NCI-H748 treated with DMSO at 0.1 percent for 48 hours (cell line): ENCODE measurements around the gene RRAGB.
A peak's percentile ranks its signal among the peaks of the same experiment; 100 is the strongest.
"Not testable (repeated sequence)": the region's sequence is repeated elsewhere in the genome, so short reads cannot be mapped to it uniquely, and the experiment has no call there.

Experiments used
- DNase-seq: peaks from one replicate; lab custom pipeline; 2025; lab: John Stamatoyannopoulos, UW

Gene RRAGB, protein sequence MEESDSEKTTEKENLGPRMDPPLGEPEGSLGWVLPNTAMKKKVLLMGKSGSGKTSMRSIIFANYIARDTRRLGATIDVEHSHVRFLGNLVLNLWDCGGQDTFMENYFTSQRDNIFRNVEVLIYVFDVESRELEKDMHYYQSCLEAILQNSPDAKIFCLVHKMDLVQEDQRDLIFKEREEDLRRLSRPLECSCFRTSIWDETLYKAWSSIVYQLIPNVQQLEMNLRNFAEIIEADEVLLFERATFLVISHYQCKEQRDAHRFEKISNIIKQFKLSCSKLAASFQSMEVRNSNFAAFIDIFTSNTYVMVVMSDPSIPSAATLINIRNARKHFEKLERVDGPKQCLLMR

DNA sequence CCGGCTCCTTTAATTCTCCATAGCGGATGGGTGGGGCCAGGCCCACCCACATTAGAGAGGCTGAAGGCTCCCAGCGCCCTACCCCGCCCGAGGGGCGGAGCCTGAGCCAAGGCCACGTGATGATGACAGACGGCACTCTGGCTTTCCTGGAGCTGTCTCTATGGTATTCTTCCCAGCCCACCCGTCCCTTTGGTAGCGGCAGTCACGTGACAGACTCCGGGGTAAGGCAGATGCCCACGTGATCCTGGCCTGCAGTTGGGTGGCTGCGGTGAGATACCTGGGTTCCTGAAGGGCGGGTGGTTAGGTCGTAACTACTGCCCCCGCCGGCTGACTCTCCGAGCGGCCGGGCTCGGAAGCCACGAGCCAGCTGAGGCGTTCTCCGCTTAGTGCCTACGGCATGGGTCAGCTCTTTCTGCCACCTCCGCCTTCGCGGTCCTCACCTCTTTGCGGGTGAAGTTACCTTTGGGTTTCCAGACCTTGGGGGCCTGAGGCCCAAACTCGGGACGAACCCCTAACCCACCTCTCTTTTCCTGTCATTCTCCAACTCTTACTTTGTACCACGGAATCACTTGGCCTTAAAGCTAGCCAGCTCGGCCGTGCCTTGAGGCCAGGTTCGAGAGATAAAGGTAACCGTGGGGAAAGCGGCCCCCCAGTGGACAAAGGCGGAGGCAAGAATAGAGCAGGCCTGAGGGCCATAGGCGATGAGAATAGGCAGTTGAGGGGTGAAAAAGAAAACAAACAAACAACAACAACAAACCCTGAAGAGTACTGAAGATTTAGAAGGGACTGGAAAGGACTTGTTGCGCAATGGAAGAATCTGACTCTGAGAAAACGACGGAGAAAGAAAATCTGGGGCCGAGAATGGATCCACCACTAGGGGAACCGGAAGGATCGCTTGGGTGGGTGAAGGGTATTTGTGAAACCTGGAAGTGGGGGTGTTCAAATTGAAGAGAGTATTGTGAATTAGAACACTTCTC is at the start of gene RRAGB:
Gene RRAGB, plus strand, starts transcription at position 229 of the 977 bp plus-strand sequence. Its CDS starts 579 bp downstream, at position 808.
- DNase-seq: peak; percentile 88

DNA sequence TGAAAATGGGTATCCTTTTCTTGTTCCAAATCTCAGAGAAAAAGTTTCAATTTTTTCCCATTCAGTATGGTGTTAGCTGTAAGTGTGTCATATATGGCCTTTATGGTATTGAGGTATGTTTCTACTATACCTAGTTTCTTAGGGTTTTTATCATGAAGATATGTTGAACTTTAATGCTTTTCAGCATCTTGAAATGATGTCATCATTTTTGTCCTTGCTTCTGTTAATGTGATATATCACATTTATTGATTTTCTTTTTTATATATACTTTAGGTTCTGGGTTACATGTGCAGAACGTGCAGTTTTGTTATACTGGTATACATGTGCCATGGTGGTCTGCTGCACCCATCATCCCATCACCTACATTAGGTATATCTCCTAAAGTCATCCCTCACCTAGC is 49.5 kb upstream of the RRAGB start:
- DNase-seq: no peak

DNA sequence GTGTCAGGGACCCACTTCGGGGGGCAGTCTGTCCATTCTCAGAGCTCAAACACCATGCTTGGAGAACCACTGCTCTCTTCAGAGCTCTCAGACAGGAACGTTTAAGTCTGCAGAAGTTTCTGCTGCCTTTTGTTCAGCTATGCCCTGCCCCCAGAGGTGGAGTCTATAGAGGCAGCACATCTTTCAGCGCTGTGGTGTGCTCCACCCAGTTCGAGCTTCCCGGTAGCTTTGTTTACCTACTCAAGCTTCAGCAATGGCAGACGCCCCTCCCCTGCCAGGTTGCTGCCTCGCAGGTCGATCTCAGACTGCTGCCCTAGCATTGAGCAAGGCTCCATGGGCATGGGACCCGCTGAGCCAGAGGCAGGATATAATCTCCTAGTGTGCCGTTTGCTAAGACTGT is 29.0 kb upstream of the RRAGB start:
- DNase-seq: not testable (repeated sequence)

DNA sequence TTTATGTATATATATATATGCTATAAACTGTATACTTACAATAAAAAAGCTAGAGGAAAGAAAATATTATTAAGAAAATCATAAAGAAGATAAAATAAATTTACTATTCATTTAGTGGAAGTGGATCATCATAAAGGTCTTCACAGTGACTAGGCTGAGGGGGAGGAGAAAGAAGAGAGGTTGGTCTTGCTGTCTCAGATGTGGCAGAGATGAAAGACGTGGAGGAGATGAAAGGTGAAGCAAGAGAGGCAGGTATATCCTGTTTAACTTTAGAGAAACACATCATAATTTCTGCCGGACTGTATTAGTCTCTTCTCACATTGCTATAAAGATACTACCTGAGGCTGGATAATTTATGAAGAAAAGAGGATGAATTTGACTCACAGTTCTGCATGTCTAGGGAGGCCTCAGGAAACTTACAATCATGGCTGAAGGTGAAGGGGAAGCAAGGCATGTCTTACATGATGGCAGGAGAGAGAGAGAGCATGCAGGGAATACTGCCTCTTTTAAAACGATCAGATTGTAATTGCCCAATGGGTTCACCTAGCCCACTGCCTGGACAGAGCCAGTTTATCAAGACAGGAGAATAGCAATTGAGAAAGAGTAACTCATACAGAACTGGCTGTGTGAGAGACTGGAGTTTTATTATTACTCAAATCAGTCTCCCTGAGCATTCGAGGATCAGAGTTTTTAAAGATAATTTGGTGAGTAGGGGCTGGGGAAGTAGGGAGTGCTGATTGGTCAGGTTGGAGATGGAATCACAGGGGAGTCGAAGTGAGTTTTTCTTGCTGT is 22.1 kb upstream of the RRAGB start:
- DNase-seq: no peak

DNA sequence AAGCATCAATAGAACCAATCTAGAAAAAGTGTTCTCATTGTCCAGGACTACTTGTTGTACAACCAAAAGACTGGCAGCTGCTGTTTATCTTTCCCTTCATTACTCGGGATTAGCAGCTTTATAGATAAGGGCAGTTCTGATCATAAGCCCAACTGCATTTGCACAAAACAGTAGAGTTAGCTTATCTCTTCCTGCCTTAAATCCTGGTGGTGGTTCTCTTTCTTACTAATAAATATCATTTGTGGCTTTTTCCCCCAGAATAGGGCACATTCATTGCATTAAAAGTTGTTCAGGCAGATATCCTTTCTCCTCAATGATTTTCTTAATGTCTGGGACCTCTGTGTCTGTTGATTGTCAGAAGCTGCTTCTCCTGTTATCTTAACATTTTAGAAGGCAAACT is 20.2 kb upstream of the RRAGB start:
- no peak for DNase-seq

DNA sequence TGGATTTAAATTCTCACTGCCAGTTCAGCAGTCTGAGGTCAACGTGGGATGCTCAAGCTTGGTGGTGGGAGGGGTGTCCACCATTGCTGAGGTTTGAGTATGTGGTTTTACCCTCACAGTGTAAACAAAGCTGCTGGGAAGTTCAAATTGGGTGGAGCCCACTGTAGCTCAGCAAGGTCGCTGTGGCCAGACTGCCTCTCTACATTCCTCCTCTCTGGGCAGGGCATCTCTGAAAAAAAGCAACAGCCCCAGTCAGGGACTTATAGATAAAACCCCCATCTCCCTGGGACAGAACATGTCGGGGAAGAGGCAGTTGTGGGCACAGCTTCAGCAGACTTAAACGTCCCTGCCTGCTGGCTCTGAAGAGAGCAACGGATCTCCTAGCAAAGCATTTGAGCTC is 14.9 kb upstream of the RRAGB start:
- DNase-seq: no peak

DNA sequence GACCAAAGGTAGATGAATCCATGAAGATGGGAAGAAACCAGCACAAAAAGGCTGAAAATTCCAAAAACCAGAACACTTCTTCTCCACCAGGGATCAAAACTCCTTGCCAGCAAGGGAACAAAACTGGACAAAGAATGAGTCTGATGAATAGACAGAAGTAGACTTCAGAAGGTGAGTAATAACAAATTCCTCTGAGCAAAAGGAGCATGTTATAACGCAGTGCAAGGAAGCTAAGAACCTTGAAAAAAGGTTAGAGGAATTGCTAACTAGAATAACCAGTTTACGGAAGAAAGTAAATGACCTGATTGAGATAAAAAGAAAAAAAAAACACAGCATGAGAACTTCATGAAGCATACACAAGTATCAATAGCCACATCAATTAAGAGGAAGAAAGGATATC is 14.1 kb upstream of the RRAGB start:
- not testable (repeated sequence) for DNase-seq

DNA sequence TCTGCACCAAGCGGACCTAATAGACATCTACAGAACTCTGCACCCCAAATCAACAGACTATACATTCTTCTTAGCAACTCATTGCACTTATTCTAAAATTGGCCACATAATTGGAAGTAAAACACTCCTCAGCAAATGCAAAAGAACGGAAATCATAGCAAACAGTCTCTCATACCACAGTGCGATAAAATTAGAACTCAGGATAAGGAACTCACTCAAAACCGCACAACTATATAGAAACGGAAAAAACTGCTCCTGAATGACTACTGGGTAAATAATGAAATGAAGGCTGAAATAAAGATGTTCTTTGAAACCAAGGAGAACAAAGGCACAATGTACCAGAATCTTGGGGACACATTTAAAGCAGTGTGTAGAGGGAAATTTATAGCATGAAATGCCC is 12.5 kb upstream of the RRAGB start:
- not testable (repeated sequence) for DNase-seq

DNA sequence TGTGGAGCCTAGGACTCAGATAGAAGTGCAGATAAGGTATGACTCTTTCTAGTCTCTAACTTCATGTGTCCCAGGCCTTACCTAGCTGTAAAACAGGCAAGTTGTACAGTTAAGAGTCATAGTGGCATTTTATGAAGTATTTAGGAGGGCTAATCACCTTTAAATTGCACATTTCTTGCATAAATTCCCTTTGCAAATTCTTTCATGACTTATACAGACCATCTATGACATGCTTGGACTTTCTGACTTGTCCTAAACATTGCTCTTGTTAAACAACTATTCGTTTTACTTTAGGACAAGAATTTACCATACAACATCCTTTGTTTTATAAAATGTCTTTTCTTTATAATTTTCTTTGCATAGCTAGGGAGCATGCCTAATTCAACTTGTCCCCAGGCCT is 7.8 kb upstream of the RRAGB start:
- no peak for DNase-seq

DNA sequence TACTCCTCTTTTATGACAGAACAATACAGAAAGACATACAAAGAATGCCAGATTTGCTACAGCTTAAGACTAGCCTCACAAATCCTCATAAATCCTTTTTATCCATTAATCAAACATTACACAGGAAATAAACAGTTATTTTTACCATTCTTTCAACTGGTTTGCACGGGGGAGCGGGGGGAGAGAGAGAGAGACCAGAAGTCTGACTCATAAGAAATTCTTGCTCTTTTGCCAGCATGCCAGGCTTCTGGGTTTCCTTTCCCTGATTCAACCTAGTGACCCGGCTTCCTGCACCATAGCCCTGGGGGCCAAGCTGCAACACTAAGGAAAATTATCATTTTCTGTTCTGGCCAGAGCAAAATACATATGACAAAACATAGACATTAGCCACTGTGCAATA is 6.8 kb upstream of the RRAGB start:
- no peak for DNase-seq

DNA sequence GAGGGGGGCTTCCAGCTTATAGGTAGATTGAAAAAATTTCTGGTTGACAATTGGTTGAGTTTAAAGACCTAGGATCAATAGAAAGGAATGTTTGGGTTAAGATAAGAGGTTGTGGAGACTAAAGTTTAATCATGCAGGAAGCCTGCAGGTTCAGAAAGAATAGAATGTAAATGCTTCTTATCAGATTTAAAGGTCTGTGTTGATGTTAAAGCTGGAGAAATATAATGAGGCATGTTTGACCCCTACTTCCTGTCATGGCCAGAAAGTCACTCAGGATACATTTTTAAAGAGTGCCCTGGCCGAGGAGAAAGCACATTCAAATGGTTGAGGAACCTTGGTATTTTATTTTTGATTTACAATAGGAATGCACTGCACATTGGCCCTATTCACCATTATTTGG is 3.9 kb upstream of the RRAGB start:
- no peak for DNase-seq

DNA sequence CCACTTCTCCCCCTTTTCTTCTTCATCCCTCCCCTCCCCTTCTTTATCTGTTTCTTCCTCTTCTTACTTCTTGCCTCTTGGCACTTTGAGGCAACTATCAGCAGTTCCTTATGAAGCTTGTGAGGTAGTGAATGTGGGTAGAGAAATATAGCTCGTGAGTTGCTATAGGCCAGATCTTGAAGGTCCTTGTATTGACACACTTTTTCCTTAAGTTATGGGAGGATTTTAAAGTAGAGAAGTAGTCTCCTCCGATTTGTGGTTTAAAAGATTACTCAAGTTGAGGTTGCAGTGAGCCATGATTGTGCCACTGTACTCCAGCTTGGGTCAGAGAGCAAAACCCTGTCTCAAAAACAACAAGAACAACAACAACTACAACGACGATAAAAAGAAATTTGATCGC is 3.4 kb upstream of the RRAGB start:
- no peak for DNase-seq

DNA sequence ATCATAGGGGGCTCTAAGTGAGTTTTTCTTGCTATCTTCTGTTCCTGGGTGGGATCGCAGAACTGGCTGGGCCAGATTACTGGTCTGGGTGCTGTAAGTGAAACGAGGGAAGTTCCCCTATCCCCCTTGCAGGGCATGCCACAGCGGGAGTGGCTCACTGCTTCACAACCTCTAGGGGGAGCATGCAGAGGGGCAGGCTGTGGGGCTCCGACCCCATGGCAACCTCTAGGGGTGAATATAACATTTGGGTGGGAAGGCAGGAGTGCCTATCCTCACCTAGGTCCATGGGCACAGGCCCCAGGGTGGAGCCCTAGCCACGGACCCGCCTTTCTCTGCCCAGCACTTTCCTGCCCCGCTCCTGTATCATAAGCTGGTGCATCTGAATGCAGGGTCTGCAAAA is 1.7 kb upstream of the RRAGB start:
- DNase-seq: no peak

DNA sequence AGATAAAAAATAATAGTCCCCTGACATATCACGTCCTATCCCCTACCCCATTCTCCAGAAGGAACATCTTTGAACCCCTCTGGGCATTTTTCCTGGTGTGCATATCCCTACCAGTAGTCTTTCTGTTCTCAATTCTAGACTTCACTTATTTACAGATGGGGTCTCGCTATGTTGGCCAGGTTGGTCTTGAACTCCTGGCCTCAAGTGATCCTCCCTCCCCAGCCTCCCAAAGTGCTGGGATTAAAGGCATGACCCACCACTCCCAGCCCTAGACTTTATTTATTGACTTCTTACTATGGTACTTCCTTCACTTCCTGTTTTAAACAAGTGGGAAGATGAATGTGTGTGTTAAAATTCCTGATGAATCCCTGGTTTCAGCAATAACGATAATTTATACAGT is 612 bp upstream of the RRAGB start:
- DNase-seq: peak; percentile 45

DNA sequence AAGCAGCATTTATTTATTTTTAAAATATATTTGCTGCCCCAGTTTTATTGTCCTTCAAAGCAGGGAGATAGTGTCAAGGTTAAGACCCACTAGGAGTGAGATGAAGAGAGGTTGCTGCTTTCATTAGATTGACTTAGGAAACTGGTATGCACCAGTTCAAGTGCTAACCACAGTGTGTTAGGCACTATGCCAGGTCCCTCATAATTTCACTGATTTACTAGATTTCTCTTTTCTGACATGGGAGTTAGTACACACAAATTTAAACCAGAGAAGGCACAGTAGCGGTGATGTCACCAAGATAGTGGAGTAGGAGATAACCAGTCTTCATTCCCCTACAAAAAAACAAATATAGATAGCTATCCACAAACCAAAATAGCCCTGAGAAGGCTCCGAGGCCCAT is 14.3 kb downstream of the RRAGB start:
- DNase-seq: no peak

DNA sequence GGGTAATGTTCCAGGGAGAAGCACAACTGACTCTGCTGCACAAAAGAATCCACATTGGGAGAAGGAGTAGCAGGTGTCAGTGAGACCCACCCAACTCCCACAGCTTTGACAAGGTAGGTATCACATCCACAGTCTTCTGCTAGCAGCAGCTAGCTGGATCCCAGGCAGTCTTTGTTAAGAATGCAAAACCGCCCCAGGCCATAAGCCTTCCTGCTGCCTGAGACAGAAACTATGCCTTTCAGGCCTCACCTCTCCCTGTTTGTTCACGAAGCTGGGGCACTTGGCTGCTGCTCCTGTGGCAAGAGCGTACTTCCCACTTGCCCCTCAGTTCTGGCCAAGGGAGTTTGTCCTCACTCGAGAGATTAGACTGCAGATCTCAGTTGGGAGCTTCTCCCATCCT is 21.4 kb downstream of the RRAGB start:
- no peak for DNase-seq

DNA sequence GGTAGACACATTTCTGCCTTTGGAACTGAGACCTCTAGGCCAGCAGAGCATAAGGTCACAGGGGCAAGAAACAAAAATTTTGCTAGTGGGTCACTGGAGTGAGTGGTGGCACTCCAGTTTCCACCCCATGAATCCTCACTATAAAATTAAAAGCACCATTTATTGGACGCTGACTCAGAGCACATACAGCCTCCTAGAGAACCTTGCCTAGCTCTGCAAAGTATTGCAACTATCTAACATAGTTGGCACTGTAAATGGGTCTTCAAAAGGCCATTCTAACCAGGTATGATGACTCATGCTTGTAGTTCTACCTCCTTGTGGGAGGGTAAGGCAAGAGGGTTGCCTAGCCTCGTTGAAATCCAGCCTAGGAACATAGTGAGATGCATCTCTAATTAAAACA is 25.1 kb downstream of the RRAGB start:
- no peak for DNase-seq

DNA sequence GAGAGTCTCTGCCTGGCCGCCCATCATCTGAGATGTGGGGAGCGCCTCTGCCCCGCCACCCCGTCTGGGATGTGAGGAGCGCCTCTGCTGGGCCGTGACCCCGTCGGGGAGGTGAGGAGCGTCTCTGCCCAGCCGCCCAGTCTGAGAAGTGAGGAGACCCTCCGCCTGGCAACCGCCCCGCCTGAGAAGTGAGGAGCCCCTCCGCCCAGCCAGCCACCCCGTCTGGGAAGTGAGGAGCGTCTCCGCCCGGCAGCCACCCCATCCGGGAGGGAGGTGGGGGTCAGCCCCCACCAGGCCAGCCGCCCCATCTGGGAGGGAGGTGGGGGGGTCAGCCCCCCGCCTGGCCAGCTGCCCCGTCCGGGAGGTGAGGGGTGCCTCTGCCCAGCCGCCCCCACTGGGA is 30.9 kb downstream of the RRAGB start:
- not testable (repeated sequence) for DNase-seq

DNA sequence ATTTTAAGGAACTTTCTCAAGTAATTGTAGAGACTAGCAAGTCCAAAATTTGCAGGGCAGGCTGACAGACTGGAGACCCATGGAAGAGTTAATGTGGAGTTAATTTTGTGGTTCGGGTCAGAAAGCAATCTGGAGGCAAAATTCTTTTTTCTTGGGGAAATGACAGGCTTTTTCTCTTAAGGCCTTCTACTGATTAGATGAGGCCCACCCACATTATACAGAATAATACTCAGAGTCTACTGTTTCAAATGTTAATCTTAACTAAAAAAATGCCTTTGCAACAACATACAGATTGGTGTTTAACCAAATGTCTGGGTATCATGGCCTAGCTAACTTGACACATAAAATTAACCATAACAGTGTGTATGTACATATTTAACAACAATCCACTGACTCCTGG is 32.7 kb downstream of the RRAGB start:
- DNase-seq: no peak

DNA sequence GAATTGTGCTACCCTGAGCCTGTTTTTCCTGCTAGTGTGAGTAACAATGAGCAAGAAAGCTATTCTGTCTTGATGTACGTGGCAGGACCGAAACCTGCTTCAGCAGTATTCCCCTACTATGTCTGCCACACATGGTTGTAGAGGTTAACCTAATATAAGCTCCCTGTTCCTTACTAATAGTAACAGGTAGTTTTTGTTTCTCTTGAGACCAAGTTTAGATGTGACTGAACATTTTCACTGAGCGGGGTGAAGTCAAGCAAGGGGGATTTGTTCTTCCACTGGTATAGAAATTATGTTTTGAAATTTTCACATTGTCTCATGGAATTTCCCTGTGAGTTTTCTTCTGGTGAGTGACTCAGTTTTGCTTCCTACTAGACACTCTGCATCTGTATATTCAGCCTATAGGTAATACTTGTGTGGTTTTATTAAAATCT is 37.3 kb downstream of the RRAGB start:
- no peak for DNase-seq

DNA sequence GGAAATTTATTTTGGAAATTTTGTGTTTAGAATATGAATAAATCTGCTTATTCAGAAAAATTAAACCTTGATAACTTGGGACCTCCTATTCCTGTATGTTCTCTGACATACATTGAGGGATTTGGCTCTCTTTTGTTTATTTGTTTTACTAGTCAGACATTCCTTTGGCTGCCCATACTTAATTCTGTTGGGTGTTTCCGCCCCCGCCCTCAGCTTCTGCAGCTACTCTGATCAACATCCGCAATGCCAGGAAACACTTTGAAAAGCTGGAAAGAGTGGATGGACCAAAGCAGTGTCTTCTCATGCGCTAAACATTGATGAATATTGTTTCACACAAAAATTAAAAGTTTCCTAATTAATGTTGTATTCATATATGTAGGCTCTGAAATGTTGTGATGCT is 40.5 kb downstream of the RRAGB start:
- no peak for DNase-seq

DNA sequence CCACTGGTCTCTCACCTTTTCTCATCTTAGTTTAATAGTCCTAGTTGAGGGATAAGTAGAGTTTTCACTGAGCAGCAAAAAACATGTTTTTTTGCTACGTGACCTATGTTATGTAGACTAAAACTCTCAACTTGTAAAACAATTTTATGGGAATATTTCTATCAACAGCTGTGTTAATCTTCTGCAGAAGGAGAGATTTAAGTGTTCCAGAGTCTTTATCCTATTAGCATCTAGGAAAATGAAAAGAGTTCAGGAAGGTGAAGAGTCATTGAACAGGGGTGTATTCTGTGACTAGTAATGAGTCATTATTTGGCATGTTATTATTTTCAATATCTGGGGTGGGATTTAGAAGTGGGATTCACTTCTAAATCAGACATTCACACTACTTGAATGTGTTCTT is 41.9 kb downstream of the RRAGB start:
- DNase-seq: no peak
